Dendritic cell treated with granulocyte-macrophage colony-stimulating factor and Interleukin-4, amounts not matched to agents 40 ng/mL and 50 ng/mL, for 4 days (primary cell): ENCODE measurements around the gene BLNK.

ENCODE experiments used
- H3K27ac Mint-ChIP-seq: one replicate; pipeline ENCODE4 v1.8.0; 2022; ENCODE audit warnings: mild to moderate bottlenecking, mixed read lengths
- H3K27me3 Mint-ChIP-seq: one replicate; pipeline ENCODE4 v1.8.0; 2022; ENCODE audit warnings: mild to moderate bottlenecking, mixed read lengths
- H3K36me3 Mint-ChIP-seq: one replicate; pipeline ENCODE4 v1.8.0; 2022; ENCODE audit warnings: low read depth, mixed read lengths
- H3K4me1 Mint-ChIP-seq: one replicate; pipeline ENCODE4 v1.8.0; 2022; ENCODE audit warnings: low read depth, mixed read lengths
- H3K4me3 Mint-ChIP-seq: one replicate; pipeline ENCODE4 v1.8.0; 2022; ENCODE audit warnings: mild to moderate bottlenecking, moderate library complexity, mixed read lengths
- H3K9me3 Mint-ChIP-seq: one replicate; pipeline ENCODE4 v1.8.0; 2022; ENCODE audit warnings: mixed read lengths
- intact Hi-C: fragments of 100-400 bp; cut with micrococcal nuclease; formaldehyde crosslinking; loops from one replicate; pipeline ENCODE4 v1.15.0; 2022

BLNK gene

DNA sequence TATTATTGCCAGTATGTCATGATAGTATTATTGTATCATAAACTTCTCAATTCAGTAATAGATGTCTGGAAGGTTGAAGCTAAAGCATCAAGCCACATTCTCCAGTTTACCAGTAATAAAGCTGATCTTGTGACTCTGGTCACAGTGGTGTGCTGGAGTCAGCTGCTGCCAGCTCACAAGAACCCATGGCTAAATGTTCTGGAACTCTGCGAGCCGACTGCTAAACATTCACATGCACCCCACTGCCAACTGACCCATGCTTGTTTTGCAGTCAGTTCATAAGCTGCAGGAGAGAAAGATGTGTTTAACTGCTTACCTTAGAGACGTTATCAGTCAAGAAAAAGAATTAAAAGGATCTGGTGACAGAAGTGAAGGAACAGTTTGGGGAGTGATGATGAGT, 27.0 kb upstream of the BLNK start:
- intact Hi-C loops: no loop called here
- H3K27ac Mint-ChIP-seq: no peak overlapping the region
- H3K9me3 Mint-ChIP-seq: no peaks in the 10 kb centered on the region
- H3K4me3 Mint-ChIP-seq: no peak overlapping the region
- H3K27me3 Mint-ChIP-seq: no peaks in the 10 kb centered on the region
- H3K4me1 Mint-ChIP-seq: peaks cover 24% of the 10 kb centered on the region
- H3K36me3 Mint-ChIP-seq: no peaks in the 10 kb centered on the region

- Mint-ChIP-seq H3K4me3 (no peak overlapping the region), H3K9me3 (no peaks in the 10 kb centered on the region), H3K4me1 (peaks cover 24% of the 10 kb centered on the region), H3K36me3 (no peaks in the 10 kb centered on the region), H3K27me3 (no peaks in the 10 kb centered on the region), H3K27ac (no peak overlapping the region)
- intact Hi-C loops: no loop called here
Measured at GRCh38 chr10:96297486-96297885, 26.1 kb upstream of the BLNK start.

GRCh38 chr10:96295475-96295874, 24.1 kb upstream of the BLNK start:
- peaks cover 31% of the 10 kb centered on the region for H3K4me1 Mint-ChIP-seq
- no peaks in the 10 kb centered on the region for H3K9me3 Mint-ChIP-seq
- H3K4me3 Mint-ChIP-seq: no peak overlapping the region
- no peak overlapping the region for H3K27ac Mint-ChIP-seq
- H3K27me3 Mint-ChIP-seq: no peaks in the 10 kb centered on the region
- no peaks in the 10 kb centered on the region for H3K36me3 Mint-ChIP-seq
- intact Hi-C loops: no loop called here

DNA sequence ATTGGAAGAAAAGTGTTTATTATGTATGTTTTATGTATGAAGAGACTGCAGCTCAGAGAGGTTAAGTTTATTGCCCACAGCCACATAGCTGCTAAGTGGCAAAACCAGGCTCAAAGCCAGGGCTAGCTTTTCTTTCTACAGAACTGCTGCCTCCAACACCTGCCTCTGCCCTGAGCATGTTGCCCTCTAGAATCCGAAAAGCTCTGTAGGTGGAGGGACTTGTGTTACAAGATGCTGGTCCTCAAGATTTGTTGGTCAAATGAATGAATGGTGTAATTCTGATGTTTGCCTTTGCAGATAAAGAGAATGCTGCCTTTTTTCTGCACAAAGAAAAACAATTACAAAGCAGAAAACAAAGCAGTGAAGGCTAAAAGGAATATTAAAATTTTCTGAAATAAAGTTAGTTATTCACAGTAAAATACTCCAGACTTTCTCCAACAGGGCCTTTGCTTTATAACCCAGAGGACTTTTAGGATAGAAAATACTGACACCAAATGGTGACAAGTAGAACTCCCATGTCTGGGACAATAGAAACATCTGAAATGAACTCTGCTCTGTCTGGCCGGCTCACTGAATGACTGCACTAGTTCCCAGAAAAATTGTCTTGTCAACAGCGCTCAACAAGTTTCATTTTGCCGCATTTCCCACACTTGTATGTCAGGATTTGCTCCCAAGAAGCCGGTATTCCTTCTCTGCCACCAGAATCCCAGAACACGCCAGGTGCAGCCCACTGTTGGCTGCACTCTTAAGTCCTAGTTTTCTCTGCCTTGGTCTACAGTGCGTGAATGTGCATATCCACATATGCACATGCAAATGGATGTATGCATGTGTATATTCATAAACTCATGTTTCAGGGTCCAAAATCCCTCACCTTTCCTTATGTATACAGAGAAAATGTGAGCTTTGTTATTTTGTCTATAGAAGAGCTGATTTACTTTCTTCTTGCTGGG, 21.9 kb upstream of the BLNK start:
- intact Hi-C loops: loop anchor here (1.0 to 2.0 kb wide), 2 partner anchors 64 to 276 kb away; no protein-coding TSS in a partner anchor
- peaks cover 35% of the 10 kb centered on the region for H3K4me1 Mint-ChIP-seq
- H3K9me3 Mint-ChIP-seq: no peaks in the 10 kb centered on the region

GRCh38 chr10:96290368-96291133, 19.2 kb upstream of the BLNK start:
- H3K4me3 Mint-ChIP-seq: no peak overlapping the region
- H3K27me3 Mint-ChIP-seq: no peaks in the 10 kb centered on the region
- intact Hi-C loops: loop anchor here (2.0 kb wide), 1 partner anchor 16 kb away; no protein-coding TSS in a partner anchor
- no peaks in the 10 kb centered on the region for H3K9me3 Mint-ChIP-seq
- no peaks in the 10 kb centered on the region for H3K36me3 Mint-ChIP-seq
- peaks cover 44% of the 10 kb centered on the region for H3K4me1 Mint-ChIP-seq
- H3K27ac Mint-ChIP-seq: peak overlapping the region; percentile 80

More for the DNA sequence above, 21.9 kb upstream of the BLNK start:
- H3K4me3 Mint-ChIP-seq: no peak overlapping the region
- no peaks in the 10 kb centered on the region for H3K27me3 Mint-ChIP-seq
- no peak overlapping the region for H3K27ac Mint-ChIP-seq
- H3K36me3 Mint-ChIP-seq: no peaks in the 10 kb centered on the region

DNA sequence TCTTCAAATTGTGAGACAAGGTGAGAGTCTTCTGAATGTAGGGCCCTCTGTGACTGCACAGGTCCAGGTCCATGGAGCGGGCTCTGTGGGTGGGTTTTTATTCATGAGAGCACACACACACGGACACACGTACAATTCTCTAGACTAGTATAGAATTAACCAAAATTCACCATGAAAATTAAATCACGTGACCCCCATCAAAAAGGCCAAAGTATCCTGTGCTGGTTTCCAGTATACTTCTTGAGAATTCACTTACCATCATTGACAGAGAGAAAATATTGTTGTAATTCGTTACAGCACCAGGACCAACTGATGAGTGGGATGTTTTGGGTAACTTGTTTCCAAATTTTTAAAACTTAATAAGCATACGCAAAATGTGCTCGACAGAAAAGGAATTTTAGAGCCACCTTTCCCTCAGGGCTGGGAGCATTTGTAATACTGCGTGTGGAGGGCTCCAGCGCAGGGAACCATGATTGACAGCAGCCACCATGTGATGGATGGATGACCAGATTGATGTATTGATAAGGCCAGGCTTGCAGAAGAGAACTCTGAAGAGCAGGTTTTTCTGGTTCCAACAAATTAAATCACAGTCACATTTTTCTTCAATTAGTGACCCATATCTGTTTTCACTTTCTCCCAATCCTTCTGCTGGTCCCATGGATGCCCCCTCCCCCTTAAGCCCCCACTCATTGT, 18.0 kb upstream of the BLNK start:
- Mint-ChIP-seq H3K27me3 (no peaks in the 10 kb centered on the region), H3K9me3 (no peaks in the 10 kb centered on the region), H3K4me1 (peaks cover 41% of the 10 kb centered on the region), H3K36me3 (no peaks in the 10 kb centered on the region), H3K4me3 (no peak overlapping the region), H3K27ac (peak overlapping the region; percentile 80)
- intact Hi-C loops: no loop called here

GRCh38 chr10:96288151-96288621, 16.8 kb upstream of the BLNK start:
- peaks cover 41% of the 10 kb centered on the region for H3K4me1 Mint-ChIP-seq
- no peak overlapping the region for H3K4me3 Mint-ChIP-seq
- intact Hi-C loops: no loop called here
- H3K27me3 Mint-ChIP-seq: no peaks in the 10 kb centered on the region
- H3K9me3 Mint-ChIP-seq: no peaks in the 10 kb centered on the region
- H3K36me3 Mint-ChIP-seq: no peaks in the 10 kb centered on the region
- H3K27ac Mint-ChIP-seq: no peak overlapping the region

GRCh38 chr10:96287392-96288105, 16.2 kb upstream of the BLNK start:
- peaks cover 41% of the 10 kb centered on the region for H3K4me1 Mint-ChIP-seq
- H3K9me3 Mint-ChIP-seq: no peaks in the 10 kb centered on the region
- intact Hi-C loops: no loop called here
- H3K27me3 Mint-ChIP-seq: no peaks in the 10 kb centered on the region
- H3K27ac Mint-ChIP-seq: no peak overlapping the region
- H3K4me3 Mint-ChIP-seq: no peak overlapping the region
- H3K36me3 Mint-ChIP-seq: no peaks in the 10 kb centered on the region

GRCh38 chr10:96285331-96285752, 14.0 kb upstream of the BLNK start:
- H3K9me3 Mint-ChIP-seq: no peaks in the 10 kb centered on the region
- peaks cover 28% of the 10 kb centered on the region for H3K4me1 Mint-ChIP-seq
- H3K27me3 Mint-ChIP-seq: no peaks in the 10 kb centered on the region
- no peaks in the 10 kb centered on the region for H3K36me3 Mint-ChIP-seq
- H3K4me3 Mint-ChIP-seq: no peak overlapping the region
- no peak overlapping the region for H3K27ac Mint-ChIP-seq
- intact Hi-C loops: no loop called here

DNA sequence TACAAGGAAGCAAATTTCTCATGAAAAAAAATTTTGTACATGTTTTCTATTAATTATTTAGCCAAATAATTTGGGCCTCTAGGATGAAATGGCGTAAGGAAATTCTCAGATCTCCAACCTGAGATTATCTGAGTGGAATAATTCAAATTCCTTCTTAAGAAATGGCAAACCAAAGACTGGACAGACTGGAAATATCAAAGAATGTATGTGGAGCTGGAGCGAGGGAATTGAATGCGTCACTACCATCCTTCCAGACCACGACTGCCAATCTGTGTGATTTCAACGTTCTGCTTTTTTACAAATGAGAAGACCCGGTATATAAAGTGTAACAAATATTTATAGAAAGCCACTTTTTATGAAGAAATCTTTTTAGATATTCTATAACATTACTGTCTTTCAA, 12.4 kb upstream of the BLNK start:
- intact Hi-C loops: no loop called here

GRCh38 chr10:96283351-96283750, 12.0 kb upstream of the BLNK start:
- H3K36me3 Mint-ChIP-seq: no peaks in the 10 kb centered on the region
- intact Hi-C loops: no loop called here
- no peaks in the 10 kb centered on the region for H3K9me3 Mint-ChIP-seq
- H3K27ac Mint-ChIP-seq: no peak overlapping the region
- no peak overlapping the region for H3K4me3 Mint-ChIP-seq
- H3K27me3 Mint-ChIP-seq: no peaks in the 10 kb centered on the region
- peaks cover 24% of the 10 kb centered on the region for H3K4me1 Mint-ChIP-seq

More for the DNA sequence above, 12.4 kb upstream of the BLNK start:
- Mint-ChIP-seq H3K4me1 (peaks cover 25% of the 10 kb centered on the region), H3K9me3 (no peaks in the 10 kb centered on the region), H3K27ac (no peak overlapping the region), H3K36me3 (no peaks in the 10 kb centered on the region), H3K4me3 (no peak overlapping the region), H3K27me3 (no peaks in the 10 kb centered on the region)

DNA sequence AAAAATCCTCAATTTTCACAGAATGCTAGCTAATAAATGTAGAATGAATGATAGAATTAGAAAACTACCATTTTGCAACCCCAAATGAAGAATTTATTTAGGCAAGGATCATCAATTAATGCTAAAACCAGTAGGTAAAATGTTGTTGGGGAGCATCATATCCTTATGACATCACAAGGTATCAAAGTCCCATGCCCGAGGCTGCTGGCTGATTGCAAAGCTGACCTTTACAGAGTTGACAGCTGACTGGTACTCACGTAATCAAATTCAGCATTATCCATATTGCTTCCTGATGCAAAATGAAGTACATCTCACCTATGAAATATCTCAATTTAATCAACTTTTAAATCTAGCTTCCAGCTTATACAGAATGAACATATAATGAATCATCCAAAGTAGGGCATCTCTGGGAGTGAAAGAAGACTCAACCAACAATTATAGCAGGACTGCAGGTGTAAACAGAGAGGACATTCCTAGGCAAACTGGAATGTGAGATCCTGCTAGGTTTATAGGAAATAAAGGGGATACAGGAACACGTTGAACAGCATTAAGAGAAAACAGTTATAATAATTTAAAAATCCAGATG, 10.2 kb upstream of the BLNK start:
- intact Hi-C loops: no loop called here
- no peak overlapping the region for H3K4me3 Mint-ChIP-seq
- no peaks in the 10 kb centered on the region for H3K27me3 Mint-ChIP-seq
- no peaks in the 10 kb centered on the region for H3K36me3 Mint-ChIP-seq
- H3K9me3 Mint-ChIP-seq: no peaks in the 10 kb centered on the region
- H3K27ac Mint-ChIP-seq: no peak overlapping the region
- peaks cover 21% of the 10 kb centered on the region for H3K4me1 Mint-ChIP-seq

GRCh38 chr10:96280859-96281258, 9.5 kb upstream of the BLNK start:
- Mint-ChIP-seq H3K27ac (no peak overlapping the region), H3K36me3 (no peaks in the 10 kb centered on the region), H3K27me3 (no peaks in the 10 kb centered on the region), H3K4me3 (no peak overlapping the region), H3K9me3 (no peaks in the 10 kb centered on the region), H3K4me1 (peaks cover 28% of the 10 kb centered on the region)
- intact Hi-C loops: no loop called here
